ENCODE data around the gene MPO.

Gene MPO

DNA sequence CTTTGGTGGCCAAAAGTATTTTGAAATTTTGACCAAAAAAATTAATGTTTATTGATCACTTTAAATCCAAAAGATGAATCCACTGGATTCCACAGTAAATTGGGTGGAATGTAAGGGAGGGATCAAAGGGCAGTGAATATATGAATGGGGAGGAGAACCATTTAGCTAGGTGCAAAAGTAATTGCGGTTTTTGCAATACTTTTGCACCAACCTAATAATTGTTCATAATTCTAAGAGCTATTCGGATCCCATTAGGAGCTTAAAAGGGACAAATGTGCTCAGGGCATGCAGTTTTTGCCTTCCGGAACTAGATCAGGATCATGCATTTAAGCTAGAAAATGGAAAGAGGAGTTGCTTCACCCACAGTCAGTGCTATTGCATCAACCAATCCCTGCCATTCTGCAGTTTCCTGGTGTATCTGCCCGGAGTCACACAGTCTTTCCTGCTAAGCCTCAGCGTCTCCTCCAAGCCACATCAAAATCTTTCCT is 42.5 kb downstream of the MPO start, which contains the start of gene LPO:
Gene LPO, plus strand, starts transcription at position 438 of the 488 bp plus-strand sequence. CDS start 4,396 bp downstream, outside the sequence.
- no peak for DNase-seq (ENCODE audit: low read depth in 4 of 4, low spot score in 1 of 4)

DNA sequence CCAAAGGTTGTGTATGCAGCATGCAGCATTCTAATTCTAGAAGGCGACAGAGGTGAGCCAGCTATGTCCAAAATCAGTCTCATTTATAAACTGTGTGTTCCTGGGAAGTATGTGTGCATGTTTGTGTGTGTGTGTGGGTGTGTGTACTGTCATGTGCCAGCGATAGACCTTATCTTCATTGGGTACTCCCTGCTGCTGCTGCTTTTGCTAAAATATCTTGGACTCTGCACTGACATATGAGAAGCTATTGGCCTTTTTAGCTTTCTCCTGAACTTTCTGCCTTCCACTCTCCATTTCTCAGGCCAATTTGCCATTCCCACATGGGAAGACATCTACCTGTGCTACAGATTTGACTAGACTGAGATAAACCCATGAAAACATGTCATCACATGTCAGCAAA is 44.3 kb downstream of the MPO start:
- no peak for DNase-seq (ENCODE audit: low read depth in 4 of 4, low spot score in 1 of 4)

DNA sequence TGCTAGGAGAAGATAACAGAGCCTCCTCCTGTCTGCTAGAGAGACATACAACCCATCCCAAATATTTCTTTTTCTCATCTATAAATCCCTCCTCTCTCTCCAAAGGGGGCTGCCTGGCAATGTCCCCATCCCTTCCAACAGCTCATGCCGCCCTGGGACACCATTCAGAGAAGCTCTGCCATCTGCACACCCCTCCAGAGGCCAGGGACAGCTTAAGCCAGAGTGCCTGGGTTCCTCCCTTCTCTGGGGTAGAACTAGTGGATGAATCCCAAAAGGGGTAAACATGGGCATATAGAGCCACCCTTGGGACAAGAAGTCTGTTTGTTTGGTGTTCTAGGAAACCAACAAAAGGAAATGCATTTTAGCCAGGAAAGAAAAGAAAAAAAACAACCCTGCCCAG is 44.9 kb downstream of the MPO start:
- DNase-seq (ENCODE audit: low read depth in 4 of 4, low spot score in 1 of 4): no peak

- DNase-seq (ENCODE audit: low read depth in 4 of 4, low spot score in 1 of 4): no peak
These were observed 46.2 kb downstream of the MPO start for GRCh38 chr17:58234512-58234911.

- DNase-seq (ENCODE audit: low read depth in 4 of 4, low spot score in 1 of 4): no peak
These were observed 47.2 kb downstream of the MPO start for GRCh38 chr17:58233543-58233942.

- no peak for DNase-seq (ENCODE audit: low read depth in 4 of 4, low spot score in 1 of 4)
These were observed 48.0 kb downstream of the MPO start for GRCh38 chr17:58232707-58233156.

DNA sequence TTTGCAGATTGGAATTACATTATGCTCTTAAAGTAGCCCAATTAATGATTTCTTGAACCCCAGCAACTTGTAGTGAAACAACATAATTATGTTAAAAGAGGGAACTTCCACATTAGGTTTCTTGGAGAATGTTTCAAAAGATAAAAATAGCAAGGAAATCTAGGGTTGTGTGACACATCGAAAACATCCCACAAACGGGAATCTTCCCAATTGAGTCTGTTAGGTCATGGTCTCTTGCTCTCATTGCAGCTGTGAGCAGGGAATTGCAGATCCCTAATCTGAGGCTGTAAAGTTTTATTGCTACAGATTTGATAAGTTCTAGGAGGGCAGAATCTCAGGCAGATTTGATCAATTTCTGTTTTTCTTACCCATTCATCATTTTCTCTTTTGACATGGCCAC is 49.1 kb downstream of the MPO start:
- DNase-seq (ENCODE audit: low read depth in 4 of 4, low spot score in 1 of 4): no peak

GRCh38 chr17:58229881-58230280 is 50.9 kb downstream of the MPO start:
- DNase-seq (ENCODE audit: low read depth in 4 of 4, low spot score in 1 of 4): no peak

DNA sequence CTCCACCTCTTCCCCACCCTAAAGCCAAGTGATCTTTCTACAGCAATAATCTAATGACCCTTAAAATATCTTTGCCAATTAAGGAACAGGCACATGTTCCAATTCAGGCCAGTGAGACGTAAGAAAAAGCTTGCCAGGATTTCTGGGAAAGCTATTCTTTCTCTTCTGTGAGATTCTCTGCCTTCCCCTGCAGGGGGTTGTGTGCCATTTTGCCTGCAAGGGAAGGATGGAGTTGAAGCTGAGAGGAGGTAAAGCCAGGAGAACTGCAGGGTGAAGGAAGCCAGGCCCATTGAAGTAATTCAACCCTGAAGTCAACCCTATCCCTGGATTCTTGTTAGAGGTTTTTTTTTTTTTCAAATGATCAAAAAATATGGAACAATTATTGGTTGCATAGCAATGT is 51.4 kb downstream of the MPO start:
- no peak for DNase-seq (ENCODE audit: low read depth in 4 of 4, low spot score in 1 of 4)

DNA sequence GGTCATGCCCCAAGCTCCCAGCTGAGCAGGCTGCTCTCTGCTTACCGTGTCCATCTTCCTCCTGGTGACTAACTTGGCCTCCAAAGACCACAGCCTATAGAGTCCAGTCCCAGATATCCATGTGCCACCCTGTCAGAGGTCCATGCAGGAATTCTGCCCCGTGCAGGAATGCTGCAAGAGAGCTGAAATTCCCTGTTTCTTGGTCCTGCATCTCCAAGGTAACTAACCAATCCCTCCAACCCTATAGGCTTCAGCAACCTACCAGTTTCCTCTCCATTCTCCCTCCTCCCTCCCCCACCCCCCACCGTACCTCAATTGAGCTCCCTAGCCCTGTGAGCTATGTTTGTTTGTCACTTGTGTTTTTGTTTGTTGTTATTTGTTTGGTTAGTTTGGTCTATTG is 52.1 kb downstream of the MPO start:
- no peak for DNase-seq (ENCODE audit: low read depth in 4 of 4, low spot score in 1 of 4)

DNA sequence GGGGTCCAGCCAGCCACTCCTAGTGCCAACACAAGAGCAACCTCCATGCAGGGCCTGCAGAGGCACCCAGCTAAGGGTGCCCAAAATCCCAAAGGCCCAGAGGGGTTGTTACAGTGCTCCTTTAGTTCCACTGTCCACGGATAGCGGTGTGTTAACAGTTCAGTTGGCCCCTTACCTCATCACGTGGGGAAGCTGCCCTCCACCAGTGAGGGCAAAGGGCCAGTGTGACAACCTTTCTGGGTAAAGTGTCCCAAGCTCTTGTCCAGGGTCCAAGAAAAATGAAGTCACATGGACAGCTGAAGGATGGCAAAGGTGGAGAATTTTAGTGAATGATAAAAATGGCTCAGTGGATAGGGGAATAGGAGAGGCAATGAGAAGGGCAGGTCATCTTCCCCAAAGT is 53.0 kb downstream of the MPO start:
- no peak for DNase-seq (ENCODE audit: low read depth in 4 of 4, low spot score in 1 of 4)

GRCh38 chr17:58224315-58224714 is 56.4 kb downstream of the MPO start:
- DNase-seq (ENCODE audit: low read depth in 4 of 4, low spot score in 1 of 4): no peak
